Subcutaneous abdominal adipose tissue (tissue), 5 donors: ENCODE results near the gene ICAM3.

Source experiments
- H3K27ac ChIP-seq: one replicate; pipeline ENCODE4 v1.7.0; 2013; ENCODE audit warnings: low read depth, mild to moderate bottlenecking, inconsistent platforms, low read length, moderate library complexity
- H3K27me3 ChIP-seq, 5 donors: one replicate each; pipeline ENCODE4 v1.7.0; 2013; ENCODE audit warnings: low read length in 5 of 5, inconsistent platforms in 1 of 5; ENCODE audit not compliant: control insufficient read depth in 5 of 5, insufficient read depth in 4 of 5
- H3K36me3 ChIP-seq, 5 donors: one replicate each; pipeline ENCODE4 v1.7.0; 2013; ENCODE audit warnings: low read length in 5 of 5; ENCODE audit not compliant: control insufficient read depth in 5 of 5, insufficient read depth in 5 of 5
- H3K4me1 ChIP-seq, 5 donors: one replicate each; pipeline ENCODE4 v1.7.0; 2013; ENCODE audit warnings: low read length in 5 of 5, mild to moderate bottlenecking in 3 of 5, moderate library complexity in 1 of 5; ENCODE audit not compliant: control insufficient read depth in 5 of 5, insufficient read depth in 5 of 5
- H3K4me3 ChIP-seq, 5 donors: one replicate each; pipeline ENCODE4 v1.7.0; 2013; ENCODE audit warnings: low read length in 5 of 5, low read depth in 1 of 5
- H3K9ac ChIP-seq, 5 donors: one replicate each; pipeline ENCODE4 v1.7.0; 2013; ENCODE audit warnings: low read length in 5 of 5, mild to moderate bottlenecking in 4 of 5, moderate library complexity in 3 of 5
- H3K9me3 ChIP-seq, 5 donors: one replicate each; pipeline ENCODE4 v1.7.0; 2013; ENCODE audit warnings: low read length in 5 of 5; ENCODE audit not compliant: control insufficient read depth in 5 of 5
- donor health status: healthy.
- donor health status: healthy.
- donor health status: healthy.
- donor health status: healthy.
- donor health status: healthy.

ICAM3 gene

DNA sequence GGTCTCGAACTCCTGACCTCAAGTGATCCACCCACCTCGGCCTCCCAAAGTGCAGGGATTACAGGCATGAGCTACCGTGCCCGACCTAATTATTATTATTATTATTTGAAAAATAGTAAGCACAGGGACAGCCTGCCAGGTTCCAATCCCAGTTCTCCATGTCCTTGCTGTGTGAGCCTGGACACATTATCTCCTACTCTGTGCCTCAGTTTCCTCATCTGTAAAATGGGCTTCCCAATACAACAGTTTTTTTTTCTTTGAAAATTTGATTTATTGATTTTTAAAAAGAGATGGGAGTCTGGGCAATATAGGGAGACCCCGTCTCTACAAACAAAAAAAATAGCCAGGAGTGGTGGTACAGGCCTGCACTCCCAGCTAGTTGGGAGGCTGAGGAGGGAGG, 33.1 kb downstream of the ICAM3 start:
- Histone ChIP-seq H3K27ac (no peak overlapping the region), H3K4me1 (peaks cover 0 to 6% (median 0%) of the 10 kb centered on the region in 5 donors), H3K9ac (no peak overlapping the region), H3K4me3 (no peak overlapping the region), H3K9me3 (no peaks in the 10 kb centered on the region), H3K36me3 (peaks cover 0 to 12% (median 10%) of the 10 kb centered on the region in 5 donors), H3K27me3 (peaks cover 0 to 4% (median 0%) of the 10 kb centered on the region in 5 donors)

DNA sequence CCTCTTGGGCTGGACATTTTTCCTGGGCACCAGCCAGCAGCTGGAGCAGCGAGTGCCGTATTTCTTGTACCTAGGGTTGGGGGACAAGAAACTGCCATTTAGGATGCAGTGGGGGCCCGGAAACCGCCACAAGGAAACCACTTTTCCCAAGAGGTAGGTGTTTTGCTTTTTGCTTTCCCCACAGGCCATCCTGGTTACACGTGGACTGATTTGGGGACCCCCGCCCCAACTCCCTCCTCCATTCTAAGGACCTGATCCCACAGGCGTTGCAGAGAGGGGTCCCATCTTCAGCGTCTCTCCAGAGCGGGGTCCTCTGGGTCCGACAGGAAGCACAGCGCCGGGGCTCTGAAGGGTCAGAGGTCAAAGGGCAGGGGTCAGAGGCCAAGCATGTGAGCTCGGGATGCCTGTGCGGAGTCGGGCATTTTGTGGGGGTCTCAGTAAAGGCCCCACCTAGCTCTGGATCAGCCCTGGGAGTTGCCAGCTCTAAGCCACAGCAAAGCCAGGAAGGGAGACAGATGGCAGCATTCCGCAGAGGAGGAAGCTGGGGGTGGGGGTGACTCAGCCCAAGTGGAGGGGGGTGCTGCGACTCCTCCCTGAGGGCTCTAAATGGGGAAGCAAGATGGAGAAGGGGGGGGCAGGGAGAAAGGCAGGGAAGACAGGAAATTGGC, 34.2 kb downstream of the ICAM3 start:
- Histone ChIP-seq H3K4me3 (peak overlapping the region in 1 of 5 donors; percentile 28), H3K27me3 (peaks cover 0 to 4% (median 0%) of the 10 kb centered on the region in 5 donors), H3K9me3 (no peaks in the 10 kb centered on the region), H3K36me3 (peaks cover 0 to 5% (median 5%) of the 10 kb centered on the region in 5 donors), H3K27ac (no peak overlapping the region), H3K9ac (peak overlapping the region in 1 of 5 donors; percentile 39), H3K4me1 (peaks cover 0 to 6% (median 0%) of the 10 kb centered on the region in 5 donors)

DNA sequence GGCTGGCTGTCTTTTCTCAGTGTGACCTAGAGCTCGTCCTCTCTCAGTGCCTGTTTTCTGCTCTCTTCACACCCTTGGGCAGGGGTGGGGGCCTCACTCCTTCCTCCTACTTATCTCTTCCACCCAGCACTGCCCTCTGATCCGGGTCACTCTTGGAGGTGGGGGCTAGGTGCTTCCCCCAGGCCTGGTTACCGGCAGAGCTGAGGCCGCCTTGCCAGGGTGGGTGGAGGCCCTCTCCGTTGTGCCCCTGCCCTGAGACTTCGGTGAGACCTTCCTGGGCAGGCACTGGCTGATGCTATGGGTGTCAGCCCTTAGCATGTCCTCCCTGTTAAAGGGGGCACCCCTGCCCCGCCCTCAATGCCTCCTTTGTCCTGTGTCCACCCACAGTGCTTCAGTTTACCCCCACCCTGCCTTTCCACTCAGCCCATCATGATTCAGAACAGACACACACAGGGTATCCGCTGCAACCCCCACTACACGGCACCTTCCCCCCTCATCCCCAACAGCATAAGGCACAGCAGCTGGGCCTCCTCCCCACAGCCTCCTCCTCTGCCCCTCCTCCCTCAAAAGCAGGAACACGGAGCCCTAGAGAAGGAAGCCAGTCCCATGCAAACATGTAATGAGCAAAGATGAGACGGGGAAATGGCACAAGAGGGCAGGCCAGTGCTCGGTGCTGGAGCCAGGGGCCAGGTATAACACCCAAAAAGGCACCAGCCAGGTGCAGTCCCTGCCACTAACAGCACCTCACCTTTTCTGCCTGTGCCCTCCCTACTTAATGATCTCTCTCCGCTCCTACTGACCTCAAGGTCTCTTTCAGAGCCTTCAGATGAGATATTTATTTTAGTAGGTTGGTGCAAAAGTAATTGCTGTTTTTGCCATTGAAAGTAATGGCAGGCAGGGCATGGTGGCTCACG, 39.6 kb downstream of the ICAM3 start:
- Histone ChIP-seq H3K4me3 (no peak overlapping the region), H3K27me3 (peaks cover 13 to 27% (median 15%) of the 10 kb centered on the region in 5 donors), H3K9ac (no peak overlapping the region), H3K36me3 (no peaks in the 10 kb centered on the region), H3K9me3 (no peaks in the 10 kb centered on the region), H3K4me1 (peaks cover 0 to 25% (median 12%) of the 10 kb centered on the region in 5 donors), H3K27ac (no peak overlapping the region)

DNA sequence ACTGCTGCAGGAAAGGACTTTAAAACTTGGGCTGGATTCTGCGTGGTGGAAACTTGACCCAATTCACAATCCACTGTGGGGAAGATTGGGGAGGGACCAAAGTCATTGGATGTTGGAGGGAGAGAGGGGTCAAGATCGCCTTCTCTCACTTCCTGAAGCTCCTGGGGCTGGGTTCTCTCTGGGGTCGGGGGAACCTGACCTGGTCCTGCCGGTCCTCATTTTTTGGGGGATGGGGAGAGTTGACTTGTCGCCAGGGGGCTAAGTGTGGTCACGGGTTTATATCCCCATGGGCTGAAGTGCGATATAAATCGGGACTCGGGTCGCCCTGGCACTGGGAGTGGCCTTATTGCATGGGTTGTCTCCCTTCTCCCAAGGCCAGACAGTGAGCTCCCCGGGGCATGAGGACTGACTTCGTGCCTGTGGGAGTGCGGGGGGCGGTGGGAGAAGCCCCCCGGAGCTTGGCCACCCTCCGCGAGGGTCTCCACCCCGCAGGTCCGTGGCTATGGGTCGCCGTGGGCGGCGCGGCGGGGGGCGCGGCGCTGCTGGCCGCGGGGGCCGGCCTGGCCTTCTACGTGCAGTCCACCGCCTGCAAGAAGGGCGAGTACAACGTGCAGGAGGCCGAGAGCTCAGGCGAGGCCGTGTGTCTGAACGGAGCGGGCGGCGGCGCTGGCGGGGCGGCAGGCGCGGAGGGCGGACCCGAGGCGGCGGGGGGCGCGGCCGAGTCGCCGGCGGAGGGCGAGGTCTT, 43.4 kb downstream of the ICAM3 start:
- Histone ChIP-seq H3K9me3 (no peaks in the 10 kb centered on the region), H3K4me1 (peaks cover 2 to 54% (median 32%) of the 10 kb centered on the region in 5 donors), H3K9ac (no peak overlapping the region), H3K36me3 (no peaks in the 10 kb centered on the region), H3K27me3 (peaks cover 37 to 59% (median 45%) of the 10 kb centered on the region in 5 donors), H3K27ac (no peak overlapping the region), H3K4me3 (peak overlapping the region in 3 of 5 donors; percentile 22 to 57 (median 29))

DNA sequence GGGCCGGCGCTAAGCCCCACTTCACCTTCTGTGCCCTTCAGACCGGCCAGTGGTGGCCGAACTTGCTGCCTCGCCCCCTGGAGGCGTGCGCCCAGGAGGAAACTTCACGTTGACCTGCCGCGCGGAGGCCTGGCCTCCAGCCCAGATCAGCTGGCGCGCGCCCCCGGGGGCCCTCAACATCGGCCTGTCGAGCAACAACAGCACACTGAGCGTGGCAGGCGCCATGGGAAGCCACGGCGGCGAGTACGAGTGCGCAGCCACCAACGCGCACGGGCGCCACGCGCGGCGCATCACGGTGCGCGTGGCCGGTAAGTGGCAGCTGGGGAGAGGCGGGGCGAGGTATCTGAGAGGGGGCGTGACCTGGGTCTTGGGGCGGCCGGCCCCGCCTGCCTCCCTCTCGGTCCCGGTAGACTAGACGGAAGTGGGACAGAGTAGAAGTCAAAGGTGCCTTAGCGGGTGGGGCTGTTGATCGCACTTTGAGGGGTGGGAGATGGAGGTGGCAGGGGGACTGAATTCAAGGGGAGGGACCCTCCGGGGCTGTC, 44.0 kb downstream of the ICAM3 start:
- Histone ChIP-seq H3K9me3 (no peaks in the 10 kb centered on the region), H3K4me3 (peak overlapping the region in 3 of 5 donors; percentile 29 to 57 (median 33)), H3K36me3 (no peaks in the 10 kb centered on the region), H3K27me3 (peaks cover 42 to 66% (median 52%) of the 10 kb centered on the region in 5 donors), H3K4me1 (peaks cover 2 to 60% (median 38%) of the 10 kb centered on the region in 5 donors), H3K9ac (no peak overlapping the region), H3K27ac (no peak overlapping the region)

DNA sequence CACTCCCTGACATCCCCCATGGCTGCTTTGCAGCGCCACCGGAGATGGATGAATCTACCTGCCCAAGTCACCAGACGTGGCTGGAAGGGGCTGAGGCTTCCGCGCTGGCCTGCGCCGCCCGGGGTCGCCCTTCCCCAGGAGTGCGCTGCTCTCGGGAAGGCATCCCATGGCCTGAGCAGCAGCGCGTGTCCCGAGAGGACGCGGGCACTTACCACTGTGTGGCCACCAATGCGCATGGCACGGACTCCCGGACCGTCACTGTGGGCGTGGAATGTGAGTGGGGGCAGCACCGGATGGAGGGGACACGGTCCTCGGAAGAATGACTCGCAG, 45.1 kb downstream of the ICAM3 start:
- H3K27ac ChIP-seq: no peak overlapping the region
- H3K36me3 ChIP-seq: no peaks in the 10 kb centered on the region
- H3K4me1 ChIP-seq: peaks cover 2 to 62% (median 48%) of the 10 kb centered on the region in 5 donors
- peaks cover 48 to 72% (median 62%) of the 10 kb centered on the region in 5 donors for H3K27me3 ChIP-seq
- no peak overlapping the region for H3K9ac ChIP-seq
- no peak overlapping the region for H3K4me3 ChIP-seq
- H3K9me3 ChIP-seq: no peaks in the 10 kb centered on the region

DNA sequence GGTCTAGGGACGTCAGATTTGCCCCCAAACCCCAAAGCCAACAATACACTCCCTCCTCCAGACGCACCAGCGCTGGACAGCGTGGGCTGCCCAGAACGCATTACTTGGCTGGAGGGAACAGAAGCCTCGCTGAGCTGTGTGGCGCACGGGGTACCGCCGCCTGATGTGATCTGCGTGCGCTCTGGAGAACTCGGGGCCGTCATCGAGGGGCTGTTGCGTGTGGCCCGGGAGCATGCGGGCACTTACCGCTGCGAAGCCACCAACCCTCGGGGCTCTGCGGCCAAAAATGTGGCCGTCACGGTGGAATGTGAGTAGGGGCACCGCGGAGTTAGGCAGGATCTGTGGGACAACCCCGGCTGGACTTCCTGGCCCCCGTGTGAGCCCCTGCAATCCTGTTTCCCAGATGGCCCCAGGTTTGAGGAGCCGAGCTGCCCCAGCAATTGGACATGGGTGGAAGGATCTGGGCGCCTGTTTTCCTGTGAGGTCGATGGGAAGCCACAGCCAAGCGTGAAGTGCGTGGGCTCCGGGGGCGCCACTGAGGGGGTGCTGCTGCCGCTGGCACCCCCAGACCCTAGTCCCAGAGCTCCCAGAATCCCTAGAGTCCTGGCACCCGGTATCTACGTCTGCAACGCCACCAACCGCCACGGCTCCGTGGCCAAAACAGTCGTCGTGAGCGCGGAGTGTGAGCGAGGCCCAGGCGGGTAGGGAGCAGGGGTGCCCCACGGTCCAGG, 45.6 kb downstream of the ICAM3 start:
- peaks cover 2 to 67% (median 53%) of the 10 kb centered on the region in 5 donors for H3K4me1 ChIP-seq
- no peaks in the 10 kb centered on the region for H3K36me3 ChIP-seq
- no peak overlapping the region for H3K27ac ChIP-seq
- peaks cover 50 to 77% (median 67%) of the 10 kb centered on the region in 5 donors for H3K27me3 ChIP-seq
- no peak overlapping the region for H3K4me3 ChIP-seq
- H3K9ac ChIP-seq: no peak overlapping the region
- H3K9me3 ChIP-seq: no peaks in the 10 kb centered on the region

DNA sequence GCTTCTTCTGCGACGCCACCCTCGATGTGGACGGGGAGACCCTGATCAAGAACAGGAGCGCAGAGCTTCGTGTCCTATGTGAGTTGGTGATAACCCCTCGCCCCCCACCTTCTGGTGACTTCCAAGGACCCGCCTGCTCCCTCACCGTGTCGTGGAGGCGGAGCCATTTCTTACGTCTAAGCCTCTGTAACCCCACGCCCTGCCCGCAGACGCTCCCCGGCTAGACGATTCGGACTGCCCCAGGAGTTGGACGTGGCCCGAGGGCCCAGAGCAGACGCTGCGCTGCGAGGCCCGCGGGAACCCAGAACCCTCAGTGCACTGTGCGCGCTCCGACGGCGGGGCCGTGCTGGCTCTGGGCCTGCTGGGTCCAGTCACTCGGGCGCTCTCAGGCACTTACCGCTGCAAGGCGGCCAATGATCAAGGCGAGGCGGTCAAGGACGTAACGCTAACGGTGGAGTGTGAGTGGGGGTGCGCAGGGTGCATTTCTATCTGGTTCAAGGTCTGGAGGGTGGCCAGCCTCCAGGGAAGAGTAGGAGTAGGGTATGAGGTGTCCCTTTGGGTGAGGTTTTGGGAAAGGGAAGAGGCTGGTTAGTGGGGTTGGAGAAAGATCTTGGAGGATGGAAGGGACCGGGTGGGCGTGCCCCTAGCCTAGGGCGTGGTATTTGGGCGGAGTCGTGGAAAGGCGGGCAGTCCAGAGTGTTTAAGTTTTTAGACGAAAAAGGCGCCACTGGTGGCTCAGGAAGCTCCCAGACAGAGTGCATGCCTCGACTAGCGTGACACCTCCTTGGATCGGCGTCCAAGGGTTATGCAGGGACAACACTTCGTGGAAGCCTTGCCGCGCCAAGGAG, 46.4 kb downstream of the ICAM3 start:
- Histone ChIP-seq H3K9me3 (no peaks in the 10 kb centered on the region), H3K27ac (no peak overlapping the region), H3K36me3 (no peaks in the 10 kb centered on the region), H3K9ac (peak overlapping the region in 1 of 5 donors; percentile 52), H3K27me3 (peaks cover 56 to 84% (median 73%) of the 10 kb centered on the region in 5 donors), H3K4me3 (peak overlapping the region; percentile 19 to 66 (median 51)), H3K4me1 (peaks cover 2 to 70% (median 57%) of the 10 kb centered on the region in 5 donors)
